HL-60 (cell line): ENCODE measurements around the gene MROH2A.

Source experiments
- CTCF ChIP-seq: IDR thresholded peaks from one replicate; pipeline ENCODE4 v1.5.1; 2011; ENCODE audit warnings: low read length, control low read depth, inconsistent platforms; ENCODE audit not compliant: insufficient read depth
- GABPA ChIP-seq: IDR thresholded peaks from 2 replicates; pipeline ENCODE4 v1.6.1; 2012; ENCODE audit warnings: low read depth
- POLR2AphosphoS5 ChIP-seq: IDR thresholded peaks from 2 replicates; pipeline ENCODE4 v1.6.1; 2012; ENCODE audit warnings: low read depth
- REST ChIP-seq: IDR thresholded peaks from 2 replicates; pipeline ENCODE4 v1.6.1; 2012; ENCODE audit warnings: low read depth; ENCODE audit not compliant: insufficient replicate concordance

GRCh38 chr2:233814056-233814835 is 36.1 kb downstream of the MROH2A start:
- no peak for TF ChIP-seq CTCF
- TF ChIP-seq POLR2AphosphoS5 = no peak
- TF ChIP-seq REST = no peak
- TF ChIP-seq GABPA = no peak
